Right ventricle myocardium superior (tissue), 1 donor: ENCODE data around the gene DNAJA3. TPM values are rescaled to one million over a fixed set of nuclear protein-coding genes. Genes with fewer than 3 reads are reported as not detected.

ENCODE experiments used
- ATAC-seq: fragments of 200-7000 bp; cut with Tn5 transposase; one replicate; pipeline ENCODE4 v1.9.1; 2020; ENCODE audit warnings: mild to moderate bottlenecking; ENCODE audit not compliant: poor library complexity
- DNase-seq: peaks from one replicate; pipeline ENCODE4 v3.0.0-alpha.2; 2020
- intact Hi-C: fragments of 100-400 bp; cut with DNase I; formaldehyde crosslinking; loops from one replicate; pipeline ENCODE4 v1.11.2; 2022
- long read RNA-seq: library from polyadenylated mRNA; unstranded; transcript quantifications from one replicate; pipeline ENCODE4 v2.0.0, GENCODE V29; 2021
- total RNA-seq: library from RNA; stranded (reverse); fragmentation: NEBNext Ultra II Directional; extraction: Animal tissue kit (Norgen Biotek cat#: 25700); gene quantifications from one replicate; pipeline ENCODE4 v1.2.1, GENCODE V29; 2021
- donor health status: DM: no; HTN: yes; CAD: no; lungs with severe emphysema.

Gene DNAJA3
- total RNA-seq: 76.8 TPM
- long read RNA-seq, transcript DNAJA3-202 (11 exons, 2,591 nt): major isoform, 313 of 532 reads
- long read RNA-seq, transcript DNAJA3-201 (12 exons, 2,763 nt): minor isoform, 176 of 532 reads
- long read RNA-seq, partial matches to known transcripts: 27 of 532 reads
- long read RNA-seq, other reads (novel, unspliced or antisense): 15 of 532 reads

DNA sequence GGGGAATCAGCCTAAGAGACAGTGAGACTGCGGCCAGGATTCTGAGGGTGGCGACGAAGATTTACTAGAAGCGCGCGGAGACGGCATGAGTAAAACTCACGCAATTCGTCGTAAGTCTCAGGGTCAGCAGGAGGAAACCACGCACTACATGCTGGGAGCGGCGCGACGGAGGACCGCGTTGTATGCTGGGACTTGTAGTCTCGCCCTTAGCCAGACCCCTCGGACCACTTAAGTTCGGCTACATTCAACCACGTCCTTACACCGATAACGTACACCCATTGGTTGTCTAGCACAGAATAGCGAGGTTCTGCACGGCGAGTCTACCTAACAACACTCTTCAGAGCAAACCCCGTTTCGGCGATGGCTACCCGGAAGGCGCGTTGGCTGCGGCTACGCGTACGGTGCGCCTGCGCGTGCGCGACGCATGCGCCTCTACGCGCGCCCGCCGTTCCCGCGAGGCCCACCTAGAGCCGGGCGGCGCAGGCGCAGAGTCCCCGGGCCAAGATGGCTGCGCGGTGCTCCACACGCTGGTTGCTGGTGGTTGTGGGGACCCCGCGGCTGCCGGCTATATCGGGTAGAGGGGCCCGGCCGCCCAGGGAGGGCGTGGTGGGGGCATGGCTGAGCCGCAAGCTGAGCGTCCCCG lies at the start of gene DNAJA3:
DNAJA3 (plus strand) TSS at position 491 of the 643 bp plus-strand sequence; CDS start at position 505, 14 bp downstream.
- peak; percentile 98 for ATAC-seq
- intact Hi-C loops: no loop called here
- peak; percentile 97 for DNase-seq

GRCh38 chr16:4376126-4376892 lies 49.4 kb upstream of the DNAJA3 start:
- intact Hi-C loops: no loop called here
- ATAC-seq (peak; percentile 80), DNase-seq (peak; percentile 95)

- DNase-seq (no peak), ATAC-seq (no peak)
- intact Hi-C loops: no loop called here
These were observed 48.6 kb upstream of the DNAJA3 start for GRCh38 chr16:4376893-4377572.

GRCh38 chr16:4377573-4378154 lies 48.0 kb upstream of the DNAJA3 start:
- intact Hi-C loops: no loop called here
- no peak for DNase-seq
- ATAC-seq: no peak

- intact Hi-C loops: no loop called here
These were observed 47.5 kb upstream of the DNAJA3 start for GRCh38 chr16:4378161-4378666.

DNA sequence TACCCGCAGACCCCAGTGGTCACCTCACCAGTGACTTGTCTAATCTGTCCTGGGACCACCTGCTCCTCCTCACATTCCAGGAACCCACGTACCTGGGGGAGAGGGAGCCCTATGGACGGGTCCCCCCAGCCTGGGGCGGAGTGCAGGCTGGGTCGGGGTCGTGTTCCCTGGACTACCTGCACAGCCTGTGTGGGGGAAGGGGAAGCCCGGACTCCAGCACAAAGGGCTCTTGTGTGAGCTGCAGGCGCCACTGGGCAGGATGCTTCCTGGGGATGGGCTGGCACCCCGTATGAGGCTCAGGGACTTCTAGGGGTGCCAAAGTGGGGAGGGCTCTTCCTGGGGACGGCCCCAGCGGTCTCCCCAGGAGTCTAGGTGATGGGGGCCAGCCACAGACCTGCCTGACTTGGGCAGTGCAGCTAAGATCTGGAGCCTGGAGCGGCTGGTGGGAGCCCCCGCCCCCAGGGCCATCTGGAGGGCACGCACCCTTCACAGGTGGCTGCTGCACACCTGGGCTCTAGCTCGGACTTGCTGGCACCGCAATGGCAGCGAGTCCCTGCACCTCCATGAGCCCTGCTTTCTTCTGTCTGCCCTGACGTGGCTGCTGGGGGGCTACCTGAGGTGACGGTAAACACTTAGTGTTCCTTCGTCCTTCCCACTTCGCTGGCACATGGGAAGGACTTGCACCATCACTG lies 46.5 kb upstream of the DNAJA3 start:
- no peak for DNase-seq
- ATAC-seq: no peak
- intact Hi-C loops: no loop called here

More at GRCh38 chr16:4378161-4378666, 47.5 kb upstream of the DNAJA3 start:
- peak; percentile 3 for ATAC-seq
- no peak for DNase-seq

DNA sequence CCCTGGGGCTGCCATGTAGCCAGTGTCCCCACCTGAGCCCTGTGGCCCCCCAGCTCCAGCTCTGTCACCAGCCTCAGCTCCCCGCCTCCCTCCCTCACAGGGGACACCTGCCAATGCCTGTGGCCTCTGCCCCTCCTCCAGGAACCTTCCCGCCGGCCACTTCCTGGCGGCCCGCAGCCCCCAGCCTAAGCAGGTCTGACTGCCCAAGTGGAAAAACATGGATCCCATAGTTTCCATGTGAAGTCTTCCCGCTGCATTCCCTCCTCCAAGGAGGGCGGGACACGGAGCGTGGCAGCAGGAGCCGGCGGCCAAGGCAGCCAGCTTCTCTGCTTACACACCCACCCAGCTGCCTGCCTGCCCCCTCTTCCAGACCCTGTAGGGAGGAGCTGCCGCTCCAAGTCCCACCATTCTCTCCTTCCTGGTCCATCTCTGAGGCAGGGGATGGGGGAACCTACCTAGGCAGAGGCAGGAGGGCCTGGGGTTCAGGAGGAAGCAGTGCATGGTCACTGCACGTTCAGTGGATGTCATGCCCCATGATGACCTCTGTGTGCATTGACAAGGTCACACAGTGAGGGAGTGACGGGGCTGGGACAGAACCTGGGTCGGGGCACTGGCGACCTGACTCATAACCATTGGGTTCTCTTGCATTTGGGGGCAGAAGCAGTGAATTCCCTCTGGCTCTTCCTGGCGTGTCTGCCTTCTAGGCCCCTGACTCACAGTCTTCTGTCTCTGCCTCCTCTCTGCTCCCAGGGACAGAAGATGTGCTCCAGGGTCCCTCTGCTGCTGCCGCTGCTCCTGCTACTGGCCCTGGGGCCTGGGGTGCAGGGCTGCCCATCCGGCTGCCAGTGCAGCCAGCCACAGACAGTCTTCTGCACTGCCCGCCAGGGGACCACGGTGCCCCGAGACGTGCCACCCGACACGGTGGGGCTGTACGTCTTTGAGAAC lies 45.3 kb upstream of the DNAJA3 start:
- no peak for DNase-seq
- intact Hi-C loops: no loop called here
- no peak for ATAC-seq

DNA sequence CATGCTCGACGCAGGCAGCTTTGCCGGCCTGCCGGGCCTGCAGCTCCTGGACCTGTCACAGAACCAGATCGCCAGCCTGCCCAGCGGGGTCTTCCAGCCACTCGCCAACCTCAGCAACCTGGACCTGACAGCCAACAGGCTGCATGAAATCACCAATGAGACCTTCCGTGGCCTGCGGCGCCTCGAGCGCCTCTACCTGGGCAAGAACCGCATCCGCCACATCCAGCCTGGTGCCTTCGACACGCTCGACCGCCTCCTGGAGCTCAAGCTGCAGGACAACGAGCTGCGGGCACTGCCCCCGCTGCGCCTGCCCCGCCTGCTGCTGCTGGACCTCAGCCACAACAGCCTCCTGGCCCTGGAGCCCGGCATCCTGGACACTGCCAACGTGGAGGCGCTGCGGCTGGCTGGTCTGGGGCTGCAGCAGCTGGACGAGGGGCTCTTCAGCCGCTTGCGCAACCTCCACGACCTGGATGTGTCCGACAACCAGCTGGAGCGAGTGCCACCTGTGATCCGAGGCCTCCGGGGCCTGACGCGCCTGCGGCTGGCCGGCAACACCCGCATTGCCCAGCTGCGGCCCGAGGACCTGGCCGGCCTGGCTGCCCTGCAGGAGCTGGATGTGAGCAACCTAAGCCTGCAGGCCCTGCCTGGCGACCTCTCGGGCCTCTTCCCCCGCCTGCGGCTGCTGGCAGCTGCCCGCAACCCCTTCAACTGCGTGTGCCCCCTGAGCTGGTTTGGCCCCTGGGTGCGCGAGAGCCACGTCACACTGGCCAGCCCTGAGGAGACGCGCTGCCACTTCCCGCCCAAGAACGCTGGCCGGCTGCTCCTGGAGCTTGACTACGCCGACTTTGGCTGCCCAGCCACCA lies 44.4 kb upstream of the DNAJA3 start:
- intact Hi-C loops: no loop called here
- DNase-seq: no peak
- ATAC-seq: no peak

DNA sequence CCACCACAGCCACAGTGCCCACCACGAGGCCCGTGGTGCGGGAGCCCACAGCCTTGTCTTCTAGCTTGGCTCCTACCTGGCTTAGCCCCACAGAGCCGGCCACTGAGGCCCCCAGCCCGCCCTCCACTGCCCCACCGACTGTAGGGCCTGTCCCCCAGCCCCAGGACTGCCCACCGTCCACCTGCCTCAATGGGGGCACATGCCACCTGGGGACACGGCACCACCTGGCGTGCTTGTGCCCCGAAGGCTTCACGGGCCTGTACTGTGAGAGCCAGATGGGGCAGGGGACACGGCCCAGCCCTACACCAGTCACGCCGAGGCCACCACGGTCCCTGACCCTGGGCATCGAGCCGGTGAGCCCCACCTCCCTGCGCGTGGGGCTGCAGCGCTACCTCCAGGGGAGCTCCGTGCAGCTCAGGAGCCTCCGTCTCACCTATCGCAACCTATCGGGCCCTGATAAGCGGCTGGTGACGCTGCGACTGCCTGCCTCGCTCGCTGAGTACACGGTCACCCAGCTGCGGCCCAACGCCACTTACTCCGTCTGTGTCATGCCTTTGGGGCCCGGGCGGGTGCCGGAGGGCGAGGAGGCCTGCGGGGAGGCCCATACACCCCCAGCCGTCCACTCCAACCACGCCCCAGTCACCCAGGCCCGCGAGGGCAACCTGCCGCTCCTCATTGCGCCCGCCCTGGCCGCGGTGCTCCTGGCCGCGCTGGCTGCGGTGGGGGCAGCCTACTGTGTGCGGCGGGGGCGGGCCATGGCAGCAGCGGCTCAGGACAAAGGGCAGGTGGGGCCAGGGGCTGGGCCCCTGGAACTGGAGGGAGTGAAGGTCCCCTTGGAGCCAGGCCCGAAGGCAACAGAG lies 43.5 kb upstream of the DNAJA3 start:
- no peak for DNase-seq
- ATAC-seq: no peak
- intact Hi-C loops: no loop called here

GRCh38 chr16:4382795-4383357 lies 42.8 kb upstream of the DNAJA3 start:
- intact Hi-C loops: no loop called here
- DNase-seq: no peak
- ATAC-seq: no peak

DNA sequence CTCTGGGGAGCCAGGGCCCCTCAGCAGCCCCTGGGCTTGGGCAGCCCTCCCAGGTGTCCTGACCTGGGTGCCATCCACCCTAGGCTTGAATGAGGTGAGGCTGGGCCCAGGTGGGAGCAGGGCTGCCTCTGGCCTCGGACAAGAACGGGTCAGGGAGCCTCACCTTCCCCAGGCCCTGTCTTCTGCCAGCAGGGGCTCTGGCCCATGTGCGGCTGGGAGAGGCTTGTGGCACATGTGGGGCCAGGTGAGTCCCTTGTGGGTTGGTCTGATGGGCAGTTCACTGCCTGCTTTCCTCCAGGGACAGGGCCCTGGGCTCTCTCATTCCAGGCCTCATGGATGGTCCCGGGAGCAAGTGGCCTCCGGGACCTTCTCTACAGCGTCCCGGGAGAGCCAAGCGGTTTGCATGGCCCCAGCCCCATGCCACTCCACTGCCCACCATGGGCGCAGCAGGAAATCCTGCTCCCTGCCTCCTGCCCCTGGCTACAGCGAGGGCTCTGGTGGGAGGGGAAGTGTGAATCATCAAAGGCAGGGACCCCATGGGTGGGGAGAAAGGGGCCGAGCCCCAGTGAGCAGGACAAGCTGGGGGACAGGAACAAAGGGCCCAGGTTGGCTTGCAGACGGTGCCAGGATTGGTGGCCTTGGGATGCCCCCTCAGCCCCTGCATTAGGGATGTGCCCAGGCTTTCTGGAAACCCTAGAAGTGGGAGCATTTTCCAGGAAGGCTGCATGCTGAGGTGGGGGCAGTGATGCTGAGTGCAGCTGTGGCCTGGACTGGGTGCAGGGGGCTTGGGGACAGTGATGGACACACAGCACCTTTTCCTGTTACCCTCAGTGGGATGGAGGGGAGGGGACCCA lies 41.9 kb upstream of the DNAJA3 start:
- DNase-seq: no peak

DNA sequence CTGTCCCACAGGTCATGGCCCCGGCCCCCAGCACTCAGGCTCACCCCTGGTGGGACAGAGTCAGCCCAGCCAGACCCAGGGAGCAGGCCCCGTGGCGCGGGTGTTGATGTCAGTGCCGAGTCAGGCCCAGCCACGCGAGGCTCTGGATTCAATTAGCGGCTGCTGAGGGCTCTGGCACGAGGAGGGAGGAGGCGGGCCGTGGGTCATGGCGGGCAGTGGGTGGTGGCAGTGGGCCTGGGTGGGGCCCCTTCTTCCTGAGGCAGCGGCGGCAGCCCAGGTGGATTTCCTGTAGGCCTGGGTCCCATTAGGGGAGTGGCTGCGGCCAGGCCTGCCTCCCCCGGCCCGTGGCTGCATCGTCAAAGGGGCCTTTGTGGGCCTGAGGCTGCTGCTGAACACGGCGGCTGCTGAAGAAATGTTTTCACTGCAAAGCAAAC lies 41.1 kb upstream of the DNAJA3 start:
- intact Hi-C loops: no loop called here
- DNase-seq: no peak
- ATAC-seq: peak; percentile 7

More for the DNA sequence above, 41.9 kb upstream of the DNAJA3 start:
- intact Hi-C loops: no loop called here
- ATAC-seq: no peak

DNA sequence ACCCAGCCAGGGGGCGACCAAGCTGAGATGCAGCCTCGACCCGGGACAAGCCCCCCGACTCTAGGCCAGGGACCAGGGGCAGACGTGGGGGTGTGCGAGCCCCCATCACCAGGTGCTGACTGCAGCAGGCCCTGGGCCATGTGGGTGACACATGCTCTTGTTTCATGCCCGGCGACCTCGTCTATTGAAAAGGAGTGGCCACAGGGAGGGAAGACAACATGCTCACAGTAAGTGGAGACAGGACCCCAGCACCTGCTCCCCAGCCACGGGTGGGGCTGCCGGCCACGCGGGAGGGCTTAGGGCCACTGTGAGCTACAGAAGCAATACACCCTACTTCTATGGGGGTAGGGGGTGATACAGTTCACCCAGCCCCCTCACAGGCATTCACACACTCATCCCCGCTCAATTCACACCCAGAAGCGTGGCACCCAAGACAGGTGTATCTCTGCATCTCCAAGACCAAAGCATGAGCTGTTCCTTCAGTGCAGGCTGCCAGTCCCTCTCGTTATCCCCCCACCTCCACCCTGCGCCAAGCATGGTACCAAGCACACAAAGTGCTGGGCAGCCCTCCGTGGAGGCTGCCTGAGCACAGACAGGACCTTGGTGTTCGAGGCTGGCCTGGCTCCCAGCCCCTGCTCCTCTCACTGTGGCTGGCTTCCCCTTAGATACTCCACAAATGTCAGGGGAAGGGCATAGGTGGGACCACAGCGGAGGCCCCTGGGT lies 40.4 kb upstream of the DNAJA3 start:
- DNase-seq (no peak), ATAC-seq (no peak)
- intact Hi-C loops: no loop called here
